Motor neuron (in vitro differentiated cells): ENCODE results near the gene TC2N. TPM values are rescaled to one million over a fixed set of nuclear protein-coding genes. Genes with fewer than 3 reads are reported as not detected.

Source experiments
- ATAC-seq, 8 experiments: fragments of 200-7000 bp; cut with Tn5 transposase; replicated peaks in 6 of 8; 2 replicates each; pipeline ENCODE4 v1.8.0; 2021; ENCODE audit warnings: mild to moderate bottlenecking in 8 of 8, moderate library complexity in 8 of 8
- H3K27ac ChIP-seq, 2 donors: fragments of 250-450 bp; sonication (Bioruptor Pico); 2 replicates each; pipeline ENCODE4 v1.9.0; 2021; ENCODE audit warnings: antibody characterized with exemption in 2 of 2, mild to moderate bottlenecking in 2 of 2, moderate library complexity in 1 of 2
- H3K4me1 ChIP-seq, 2 donors: fragments of 250-450 bp; sonication (Bioruptor Pico); replicated peaks in 1 of 2; 2 replicates each; pipeline ENCODE4 v1.6.1; 2021; ENCODE audit warnings: antibody characterized with exemption in 2 of 2, mild to moderate bottlenecking in 2 of 2, moderate library complexity in 1 of 2
- H3K4me3 ChIP-seq, 5 donors: fragments of 250-450 bp; sonication (Bioruptor Pico); 2 replicates each; pipeline ENCODE4 v1.9.0; 2021; ENCODE audit warnings: antibody characterized with exemption in 5 of 5, mild to moderate bottlenecking in 5 of 5, moderate library complexity in 4 of 5
- WGBS, 10 experiments: fragments of 450-650 bp; shearing (Covaris generic); methylation state at CpG; one replicate each; pipeline ENCODE4 v1.0.0; 2022; 5-methylcytosine and 5-hydroxymethylcytosine counted together
- in situ Hi-C, 9 experiments: fragments of 400-800 bp; cut with MboI; loops; one replicate each; pipeline ENCODE4 v1.15.0; 2021; ENCODE audit warnings: low sequenced_read_pairs in 9 of 9, low pct_unique_long_range_greater_than_20kb in 2 of 9; ENCODE audit not compliant: unreplicated experiment in 9 of 9
- total RNA-seq, 8 experiments: library from RNA; unstranded; fragments of 300-600 nt; gene quantifications; 2 replicates each; pipeline versions ENCODE4 v1.2.3 to v1.2.4, GENCODE V29; 2022

The TC2N gene
- total RNA-seq, 8 experiments from 2014 or later: 0.10 to 81.1 (median 1.2) TPM

- H3K4me3 ChIP-seq: no peak overlapping the region
- H3K4me1 ChIP-seq: no peaks in the 10 kb centered on the region
- WGBS, 10 experiments: 76 to 100% (median 92%) methylated on average over 1 of the region's 1 CpG; no CpG with 5 or more reads in 1 of the 10 experiments
- in situ Hi-C loops: no loop called here
- ATAC-seq: no peak
- no peak overlapping the region for H3K27ac ChIP-seq
These were observed 70.6 kb downstream of the TC2N start for GRCh38 chr14:91796617-91797347.

GRCh38 chr14:91793704-91794103 is 73.6 kb downstream of the TC2N start:
- no peaks in the 10 kb centered on the region for H3K4me1 ChIP-seq
- in situ Hi-C loops: no loop called here
- no peak for ATAC-seq
- no peak overlapping the region for H3K27ac ChIP-seq
- 43 to 94% (median 80%) methylated on average over 1 to 4 of the region's 4 CpGs for WGBS, 10 experiments
- no peak overlapping the region for H3K4me3 ChIP-seq

- H3K4me1 ChIP-seq: no peaks in the 10 kb centered on the region
- H3K27ac ChIP-seq: no peak overlapping the region
- no peak overlapping the region for H3K4me3 ChIP-seq
- WGBS, 10 experiments: 50 to 100% (median 82%) methylated on average over 1 to 2 of the region's 2 CpGs
- in situ Hi-C loops: no loop called here
- ATAC-seq: no peak
These were observed 81.1 kb downstream of the TC2N start for GRCh38 chr14:91786188-91786587.

GRCh38 chr14:91780452-91780851 is 86.9 kb downstream of the TC2N start:
- ATAC-seq: no peak
- 43 to 100% (median 63%) methylated on average over 1 to 3 of the region's 3 CpGs for WGBS, 10 experiments
- Histone ChIP-seq H3K27ac (no peak overlapping the region), H3K4me1 (no peaks in the 10 kb centered on the region), H3K4me3 (no peak overlapping the region)
- in situ Hi-C loops: no loop called here

- H3K4me3 ChIP-seq: no peak overlapping the region
- H3K4me1 ChIP-seq: no peaks in the 10 kb centered on the region
- in situ Hi-C loops: no loop called here
- ATAC-seq: no peak
- H3K27ac ChIP-seq: no peak overlapping the region
- 83 to 100% (median 95%) methylated on average over 1 to 2 of the region's 2 CpGs for WGBS, 10 experiments
These were observed 89.1 kb downstream of the TC2N start for GRCh38 chr14:91778217-91778616.

GRCh38 chr14:91774140-91775096 is 92.9 kb downstream of the TC2N start:
- 38 to 96% (median 79%) methylated on average over 1 to 4 of the region's 5 CpGs; no CpG with 5 or more reads in 2 of the 10 experiments for WGBS, 10 experiments
- Histone ChIP-seq H3K4me1 (no peaks in the 10 kb centered on the region), H3K27ac (no peak overlapping the region), H3K4me3 (no peak overlapping the region)
- in situ Hi-C loops: no loop called here
- ATAC-seq: no peak

GRCh38 chr14:91770185-91770584 is 97.2 kb downstream of the TC2N start:
- Histone ChIP-seq H3K27ac (no peak overlapping the region), H3K4me3 (no peak overlapping the region), H3K4me1 (no peaks in the 10 kb centered on the region)
- in situ Hi-C loops: no loop called here
- ATAC-seq: no peak
- 50 to 100% (median 80%) methylated on average over 1 to 2 of the region's 2 CpGs; no CpG with 5 or more reads in 1 of the 10 experiments for WGBS, 10 experiments

- in situ Hi-C loops: no loop called here
- Histone ChIP-seq H3K4me3 (no peak overlapping the region), H3K4me1 (peaks cover 0 to 2% of the 10 kb centered on the region in 2 donors), H3K27ac (no peak overlapping the region)
- WGBS, 10 experiments: 28 to 92% (median 47%) methylated on average over 1 to 4 of the region's 4 CpGs; no CpG with 5 or more reads in 1 of the 10 experiments
- peak in 1 of 8 experiments; percentile 16 for ATAC-seq
These were observed 111.6 kb downstream of the TC2N start for GRCh38 chr14:91755570-91756295.

- Histone ChIP-seq H3K27ac (no peak overlapping the region), H3K4me1 (peaks cover 0 to 2% of the 10 kb centered on the region in 2 donors), H3K4me3 (no peak overlapping the region)
- in situ Hi-C loops: no loop called here
- ATAC-seq: no peak
- WGBS, 10 experiments: 0 to 100% (median 50%) methylated on average over 1 of the region's 1 CpG; no CpG with 5 or more reads in 5 of the 10 experiments
These were observed 112.5 kb downstream of the TC2N start for GRCh38 chr14:91754819-91755218.

- H3K4me3 ChIP-seq: no peak overlapping the region
- H3K4me1 ChIP-seq: peaks cover 0 to 2% of the 10 kb centered on the region in 2 donors
- H3K27ac ChIP-seq: no peak overlapping the region
- in situ Hi-C loops: no loop called here
- 50 to 100% (median 100%) methylated on average over 1 of the region's 1 CpG; no CpG with 5 or more reads in 3 of the 10 experiments for WGBS, 10 experiments
- no peak for ATAC-seq
These were observed 113.2 kb downstream of the TC2N start for GRCh38 chr14:91754185-91754584.

GRCh38 chr14:91753501-91754128 is 113.7 kb downstream of the TC2N start:
- H3K4me3 ChIP-seq: no peak overlapping the region
- no peak overlapping the region for H3K27ac ChIP-seq
- H3K4me1 ChIP-seq: peaks cover 0 to 2% of the 10 kb centered on the region in 2 donors
- 17 to 100% (median 69%) methylated on average over 1 to 4 of the region's 4 CpGs; no CpG with 5 or more reads in 2 of the 10 experiments for WGBS, 10 experiments
- in situ Hi-C loops: no loop called here
- ATAC-seq: no peak

- Histone ChIP-seq H3K4me3 (no peak overlapping the region), H3K27ac (no peak overlapping the region), H3K4me1 (peaks cover 0 to 2% of the 10 kb centered on the region in 2 donors)
- 0 to 38% (median 13%) methylated on average over 1 of the region's 1 CpG; no CpG with 5 or more reads in 6 of the 10 experiments for WGBS, 10 experiments
- in situ Hi-C loops: no loop called here
- peak in 5 of 8 experiments; percentile 50 to 83 (median 60) for ATAC-seq
These were observed 114.4 kb downstream of the TC2N start for GRCh38 chr14:91752961-91753360.
